GM23338 (cell line): ENCODE data around the gene NMRK2. TPM values are rescaled to one million over a fixed set of nuclear protein-coding genes. Genes with fewer than 3 reads are reported as not detected.
A peak's percentile ranks its signal among the peaks of the same experiment; 100 is the strongest.

ENCODE experiments used
- ATAC-seq: fragments of 200-7000 bp; cut with Tn5 transposase; 3 replicates; pipeline ENCODE4 v1.9.1; 2020
- DNase-seq: peaks from one replicate; pipeline ENCODE4 v3.0.0-alpha.2; 2015; ENCODE audit warnings: low spot score
- H2AFZ ChIP-seq: fragments of 200-600 bp; sonication (generic); 2 replicates; pipeline ENCODE4 v1.8.0; 2016; ENCODE audit warnings: antibody characterized with exemption, mild to moderate bottlenecking, moderate library complexity
- H3F3A ChIP-seq: fragments of 200-600 bp; sonication (generic); replicated peaks from 2 replicates; pipeline ENCODE4 v1.8.0; 2017; ENCODE audit warnings: antibody characterized with exemption, mixed run types, low read depth
- H3K27ac ChIP-seq: fragments of 200-600 bp; sonication (generic); 2 replicates; pipeline ENCODE4 v1.6.1; 2016; ENCODE audit warnings: low read depth
- H3K27me3 ChIP-seq: fragments of 200-600 bp; sonication (generic); 2 replicates; pipeline ENCODE4 v1.8.0; 2016; ENCODE audit warnings: mild to moderate bottlenecking, mixed run types, moderate library complexity; ENCODE audit not compliant: insufficient read depth
- H3K36me3 ChIP-seq: fragments of 200-600 bp; sonication (generic); 2 replicates; pipeline ENCODE4 v1.8.0; 2016; ENCODE audit warnings: mild to moderate bottlenecking; ENCODE audit not compliant: insufficient read depth
- H3K4me1 ChIP-seq: fragments of 200-600 bp; sonication (generic); 2 replicates; pipeline ENCODE4 v1.8.0; 2016; ENCODE audit warnings: mild to moderate bottlenecking, moderate library complexity; ENCODE audit not compliant: insufficient read depth
- H3K4me2 ChIP-seq: fragments of 200-600 bp; sonication (generic); 2 replicates; pipeline ENCODE4 v1.7.1; 2017; ENCODE audit warnings: mixed run types
- H3K4me3 ChIP-seq: fragments of 200-600 bp; sonication (generic); 2 replicates; pipeline ENCODE4 v1.6.1; 2016; ENCODE audit warnings: mixed run types
- H3K79me2 ChIP-seq: fragments of 200-600 bp; sonication (generic); replicated peaks from 2 replicates; pipeline ENCODE4 v1.8.0; 2017; ENCODE audit warnings: mild to moderate bottlenecking; ENCODE audit not compliant: insufficient read depth
- H3K9me2 ChIP-seq: fragments of 200-600 bp; sonication (generic); 2 replicates; pipeline ENCODE4 v1.8.0; 2017; ENCODE audit not compliant: insufficient read depth
- H4K20me1 ChIP-seq: fragments of 200-600 bp; sonication (generic); replicated peaks from 2 replicates; pipeline ENCODE4 v1.8.0; 2017; ENCODE audit warnings: mild to moderate bottlenecking; ENCODE audit not compliant: insufficient read depth
- H3K27ac Mint-ChIP-seq: 2 replicates; pipeline ENCODE4 v1.8.0; 2020; ENCODE audit warnings: inconsistent platforms, mild to moderate bottlenecking, moderate library complexity, mixed read lengths
- H3K27me3 Mint-ChIP-seq: 3 replicates; pipeline ENCODE4 v1.8.0; 2022; ENCODE audit warnings: low read depth, mild to moderate bottlenecking, moderate library complexity, mixed read lengths, inconsistent platforms; ENCODE audit not compliant: insufficient read depth, poor library complexity
- H3K36me3 Mint-ChIP-seq: 3 replicates; pipeline ENCODE4 v1.8.0; 2021; ENCODE audit warnings: low read depth, mild to moderate bottlenecking, inconsistent platforms, moderate library complexity, mixed read lengths
- H3K4me1 Mint-ChIP-seq: 3 replicates; pipeline ENCODE4 v1.8.0; 2020; ENCODE audit warnings: mild to moderate bottlenecking, inconsistent platforms, mixed read lengths
- H3K4me3 Mint-ChIP-seq: 3 replicates; pipeline ENCODE4 v1.8.0; 2021; ENCODE audit warnings: moderate library complexity, mild to moderate bottlenecking, inconsistent platforms, mixed read lengths
- H3K9me3 Mint-ChIP-seq: 3 replicates; pipeline ENCODE4 v1.8.0; 2020; ENCODE audit warnings: moderate library complexity, mild to moderate bottlenecking, inconsistent platforms, mixed read lengths
- CREB1 ChIP-seq: fragments of 250-450 bp; sonication (Bioruptor Pico); IDR thresholded peaks from 2 replicates; pipeline ENCODE4 v1.5.0; 2020; ENCODE audit warnings: low read depth, mild to moderate bottlenecking, moderate library complexity
- CTCF ChIP-seq, 2 experiments: fragments of 200-600 bp in 1 of 2; sonication (generic) in 1 of 2; conservative IDR thresholded peaks; 2 replicates each; pipeline versions ENCODE4 v1.5.1 to v1.6.1; 2016 to 2017; ENCODE audit warnings: antibody characterized with exemption in 2 of 2, low read depth in 2 of 2, mild to moderate bottlenecking in 2 of 2, moderate library complexity in 1 of 2
- ETS1 ChIP-seq: IDR thresholded peaks from 2 replicates; pipeline ENCODE4 v1.6.1; 2016; ENCODE audit warnings: antibody characterized with exemption
- EZH2 ChIP-seq: fragments of 200-600 bp; sonication (generic); IDR thresholded peaks from one replicate; pipeline ENCODE4 v1.8.0; 2017; ENCODE audit warnings: antibody characterized with exemption, mild to moderate bottlenecking, low read depth; ENCODE audit not compliant: unreplicated experiment
- NANOG ChIP-seq: IDR thresholded peaks from 2 replicates; pipeline ENCODE4 v1.6.1; 2016; ENCODE audit warnings: antibody characterized with exemption, borderline replicate concordance
- POLR2AphosphoS5 ChIP-seq: IDR thresholded peaks from 2 replicates; pipeline ENCODE4 v1.6.1; 2016; ENCODE audit warnings: antibody characterized with exemption, low read depth
- REST ChIP-seq: IDR thresholded peaks from one replicate; pipeline ENCODE4 v1.6.1; 2018; ENCODE audit warnings: antibody characterized with exemption; ENCODE audit not compliant: unreplicated experiment
- STAT1 ChIP-seq: IDR thresholded peaks from one replicate; pipeline ENCODE4 v1.6.1; 2016; ENCODE audit warnings: antibody characterized with exemption; ENCODE audit not compliant: unreplicated experiment
- polyA plus RNA-seq: library from polyadenylated mRNA; unstranded; fragments of >200 nt; fragmentation: Nextera tagmentation; extraction: Ambion mirVana; gene quantifications from 2 replicates; pipeline ENCODE4 v1.2.1, GENCODE V29; 2016
- total RNA-seq: library from RNA; depleted of rRNA; stranded (reverse); fragments of >200 nt; shearing (Covaris generic); gene quantifications from 2 replicates; pipeline ENCODE4 v1.2.3, GENCODE V29; 2014

NMRK2 gene
- total and polyA plus RNA-seq, 2 experiments from 2014 or later: 55.9 to 65.3 TPM

- Histone ChIP-seq H3K9me2 (no peaks in the 10 kb centered on the region), H2AFZ (no peak overlapping the region), H3F3A (peaks cover 18% of the 10 kb centered on the region), H3K4me3 (no peak overlapping the region), H3K4me1 (peaks cover 8% of the 10 kb centered on the region; the same call in 1 of the 2 replicates), H4K20me1 (peaks cover 33% of the 10 kb centered on the region), H3K36me3 (peaks cover 14% of the 10 kb centered on the region; the same call in 1 of the 2 replicates), H3K27ac (no peak overlapping the region), H3K4me2 (no peak overlapping the region), H3K27me3 (no peaks in the 10 kb centered on the region), H3K79me2 (peaks cover 37% of the 10 kb centered on the region)
- H3K36me3 Mint-ChIP-seq: peaks cover 80% of the 10 kb centered on the region
- no peaks in the 10 kb centered on the region for H3K9me3 Mint-ChIP-seq
- no peak overlapping the region for H3K27ac Mint-ChIP-seq
- peaks cover 18% of the 10 kb centered on the region for H3K4me1 Mint-ChIP-seq
- no peak overlapping the region for H3K4me3 Mint-ChIP-seq
- peaks cover 14% of the 10 kb centered on the region for H3K27me3 Mint-ChIP-seq
- no peak for DNase-seq
- no peak for TF ChIP-seq NANOG
- no peak for TF ChIP-seq STAT1
- no peak for ATAC-seq
Measured at GRCh38 chr19:3964256-3965194, 31.7 kb downstream of the NMRK2 start.

GRCh38 chr19:3966051-3967017, 33.5 kb downstream of the NMRK2 start:
- no peak for ATAC-seq
- TF ChIP-seq POLR2AphosphoS5 (no peak), EZH2 (no peak), CTCF (conservative IDR thresholded peaks at IDR 0.05; ENCODE audit: low read depth in 2 of 2) (no peak), REST (no peak), ETS1 (no peak), CREB1 (CRISPR knock-in tag) (no peak)

More at GRCh38 chr19:3966051-3967017, 33.5 kb downstream of the NMRK2 start:
- Mint-ChIP-seq H3K27ac (peak overlapping the region; percentile 94), H3K4me3 (no peak overlapping the region; the same call in 2 of the 3 replicates), H3K9me3 (no peaks in the 10 kb centered on the region; the same call in 2 of the 3 replicates), H3K36me3 (peaks cover 70% of the 10 kb centered on the region), H3K27me3 (peaks cover 27% of the 10 kb centered on the region), H3K4me1 (peaks cover 28% of the 10 kb centered on the region)
- Histone ChIP-seq H3K4me2 (no peak overlapping the region), H3K9me2 (no peaks in the 10 kb centered on the region), H3K36me3 (peaks cover 14% of the 10 kb centered on the region; the same call in 1 of the 2 replicates), H3K4me1 (peaks cover 15% of the 10 kb centered on the region), H3K27ac (peak overlapping the region; percentile 89), H3F3A (peaks cover 25% of the 10 kb centered on the region), H3K4me3 (no peak overlapping the region), H2AFZ (no peak overlapping the region), H4K20me1 (peaks cover 33% of the 10 kb centered on the region), H3K79me2 (peaks cover 50% of the 10 kb centered on the region), H3K27me3 (no peaks in the 10 kb centered on the region)
- no peak for DNase-seq
